Stimulated activated CD8-positive, alpha-beta memory T cell treated with anti-CD3 and anti-CD28 coated beads, Interleukin-7, amount 100 ng/mL, for 48 hours (primary cell): ENCODE data around the gene TNFAIP3.

Source experiments
- DNase-seq, 2 donors: peaks; one replicate each; pipeline ENCODE4 v3.0.0-alpha.2; 2020; ENCODE audit warnings: low read depth in 1 of 2; ENCODE audit errors: extremely low read depth in 1 of 2

Gene TNFAIP3

GRCh38 chr6:137896647-137897046, 29.6 kb downstream of the TNFAIP3 start:
- DNase-seq, result no peak

GRCh38 chr6:137900815-137901214, 33.8 kb downstream of the TNFAIP3 start:
- DNase-seq, result no peak

GRCh38 chr6:137901454-137901853, 34.4 kb downstream of the TNFAIP3 start:
- DNase-seq, result no peak

DNA sequence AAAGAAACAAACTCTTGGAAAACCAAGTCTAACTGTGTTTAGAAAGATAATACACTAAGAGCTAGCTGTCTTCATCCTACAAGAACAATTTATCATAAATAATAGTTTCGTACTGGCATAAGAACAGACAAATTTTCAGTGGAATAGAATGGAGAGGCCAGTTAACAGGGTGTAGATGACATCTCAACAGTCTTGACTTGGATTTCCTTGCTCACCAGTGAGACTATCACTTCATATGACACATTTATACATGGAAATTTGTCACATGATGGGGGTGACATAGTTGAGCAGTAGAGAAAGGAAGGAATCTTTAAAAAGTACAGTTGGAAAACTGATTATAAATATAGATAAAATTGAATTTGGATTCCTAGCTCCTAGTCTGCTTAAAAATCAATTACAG, 35.6 kb downstream of the TNFAIP3 start:
- DNase-seq, result no peak

- no peak for DNase-seq
Observed at GRCh38 chr6:137903274-137903932, 36.3 kb downstream of the TNFAIP3 start.

DNA sequence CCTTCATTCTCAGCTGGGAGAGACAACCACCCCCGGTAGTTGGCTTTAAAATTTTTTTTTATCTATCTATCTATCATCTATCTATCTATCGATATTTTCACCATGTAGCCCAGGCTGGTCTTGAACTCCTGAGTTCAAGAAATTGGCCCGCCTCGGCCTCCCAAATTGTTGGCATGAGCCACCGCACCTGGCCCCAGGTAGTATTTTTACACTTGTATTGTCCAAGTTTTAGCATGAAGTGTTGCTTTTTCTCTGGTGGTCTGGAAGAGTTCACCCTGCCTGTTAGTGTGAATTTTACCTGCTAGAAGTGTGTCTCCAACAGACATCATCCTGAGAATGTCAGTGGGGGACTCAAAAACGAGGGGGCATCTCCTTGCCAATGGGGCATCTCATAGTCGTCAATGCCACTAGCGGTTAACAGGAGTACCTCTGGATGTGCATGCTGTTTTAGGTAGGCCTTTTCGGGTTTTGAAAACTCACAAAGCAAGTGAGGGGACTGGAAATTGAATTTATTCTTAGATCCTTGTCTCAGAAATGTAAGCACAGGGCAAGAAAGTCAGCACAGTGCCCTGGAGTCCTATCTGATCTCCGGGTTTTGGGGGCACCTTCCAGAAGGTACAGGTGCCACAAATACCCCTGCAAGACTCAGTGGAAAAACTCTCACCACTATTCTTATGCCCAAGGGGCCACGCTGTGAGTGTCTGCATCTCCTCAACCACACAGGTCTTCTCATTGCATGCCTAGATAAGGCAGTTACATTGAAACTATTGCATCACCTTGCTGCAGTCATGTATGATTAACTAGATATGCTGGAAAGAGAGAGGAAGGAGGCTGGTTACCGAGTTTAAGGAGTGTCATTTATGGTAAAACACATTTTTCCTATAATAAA, 37.1 kb downstream of the TNFAIP3 start:
- DNase-seq, result peak in 1 of 2 donors; percentile 70

DNA sequence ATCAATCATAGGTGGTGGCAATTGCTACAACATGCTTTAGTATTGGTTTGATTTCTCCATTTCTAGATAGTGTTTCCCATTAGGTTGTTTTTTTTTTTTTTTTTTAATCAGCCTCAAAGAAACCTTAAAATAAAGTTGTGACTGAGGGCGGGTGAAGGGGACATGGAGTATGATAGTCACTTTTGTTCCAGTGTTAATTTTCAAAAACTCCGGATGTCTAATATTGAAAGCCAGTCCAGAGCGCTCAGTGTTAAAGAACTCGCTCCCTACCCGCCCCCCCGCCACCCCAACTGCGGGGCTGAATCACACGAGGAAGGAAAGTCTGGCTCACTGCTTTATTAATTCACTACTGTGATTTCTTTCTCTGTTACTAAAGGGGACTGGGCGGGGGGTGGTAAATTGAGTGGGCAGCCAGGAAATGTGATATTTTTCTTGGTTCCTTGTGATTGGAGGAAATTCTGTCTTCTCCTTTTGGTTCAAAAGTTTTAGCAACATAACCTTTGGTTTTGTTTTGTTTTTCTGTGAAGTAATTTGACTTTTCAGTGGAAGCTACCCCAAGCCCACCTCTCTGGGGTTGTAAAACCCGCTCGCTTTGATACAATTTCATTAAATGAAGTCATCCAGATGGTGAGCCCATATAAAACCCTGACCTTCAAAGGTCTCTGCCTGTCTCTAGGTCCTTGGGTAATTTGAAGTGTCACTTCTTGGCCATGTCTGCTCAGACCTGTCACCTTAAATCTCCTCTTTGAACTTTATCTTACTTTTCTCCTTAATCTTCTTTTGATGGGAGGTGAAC, 38.0 kb downstream of the TNFAIP3 start:
- peak; percentile 72 to 85 for DNase-seq

GRCh38 chr6:137906020-137906472, 39.0 kb downstream of the TNFAIP3 start:
- DNase-seq, result no peak

DNA sequence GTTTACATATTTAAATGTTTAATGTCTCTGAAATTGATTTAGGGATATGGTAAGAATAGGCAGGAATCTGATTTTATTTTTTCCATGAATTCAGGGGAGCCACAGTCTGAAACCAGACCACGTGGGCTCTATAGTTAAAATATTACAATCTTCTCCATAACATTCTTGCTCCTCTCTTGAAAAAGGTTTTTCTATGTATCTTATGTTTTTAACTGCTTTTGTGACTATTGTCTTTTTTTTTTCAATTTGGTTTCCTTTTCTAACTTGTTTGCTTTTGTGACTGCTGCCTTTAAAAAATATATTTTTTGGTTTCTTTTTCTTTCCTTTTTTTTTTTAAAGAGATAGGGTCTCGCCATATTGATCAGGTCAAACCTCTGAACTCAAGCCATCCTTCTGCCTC, 40.1 kb downstream of the TNFAIP3 start:
- DNase-seq, result no peak

DNA sequence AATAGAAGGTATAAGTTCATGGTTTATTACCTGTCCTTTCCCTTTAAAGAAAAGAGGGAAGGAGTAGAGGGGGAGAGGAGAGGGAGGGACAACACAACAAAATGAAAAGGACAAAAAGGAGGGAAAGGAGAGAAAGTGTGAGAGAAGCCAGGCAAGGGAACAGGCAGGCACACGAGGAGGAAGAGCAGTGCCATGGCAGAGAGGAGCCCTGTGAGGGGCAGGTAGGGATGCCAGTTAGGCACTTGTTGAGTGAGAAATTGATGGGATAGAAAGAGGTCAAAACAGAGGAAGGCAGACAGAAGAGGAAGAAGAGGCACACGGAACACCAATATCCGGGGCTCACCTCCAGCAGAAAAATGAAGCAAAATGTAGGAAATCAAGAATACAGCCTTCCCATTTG, 42.5 kb downstream of the TNFAIP3 start:
- no peak for DNase-seq

DNA sequence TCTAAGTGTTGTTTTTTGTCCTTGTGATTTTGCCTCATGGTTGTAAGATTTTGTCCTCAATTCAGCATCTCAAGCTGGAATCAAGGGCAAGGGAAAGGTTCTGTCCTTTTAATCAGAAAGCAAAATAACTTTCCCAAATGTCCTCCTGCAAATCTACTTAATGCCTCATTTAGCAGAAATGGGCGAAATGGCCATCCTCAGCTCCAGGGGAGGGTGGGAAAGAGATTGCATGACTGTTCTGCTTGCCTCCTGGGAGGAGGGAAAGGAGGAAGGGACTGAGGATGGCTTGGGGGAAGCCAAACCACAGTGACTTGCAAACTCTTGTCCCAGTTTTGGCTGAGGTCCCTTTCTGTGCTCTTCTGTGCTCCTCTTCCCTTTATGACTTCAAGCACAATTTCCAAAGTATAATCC, 43.4 kb downstream of the TNFAIP3 start:
- DNase-seq, result no peak

GRCh38 chr6:137910843-137911456, 43.9 kb downstream of the TNFAIP3 start:
- no peak for DNase-seq

DNA sequence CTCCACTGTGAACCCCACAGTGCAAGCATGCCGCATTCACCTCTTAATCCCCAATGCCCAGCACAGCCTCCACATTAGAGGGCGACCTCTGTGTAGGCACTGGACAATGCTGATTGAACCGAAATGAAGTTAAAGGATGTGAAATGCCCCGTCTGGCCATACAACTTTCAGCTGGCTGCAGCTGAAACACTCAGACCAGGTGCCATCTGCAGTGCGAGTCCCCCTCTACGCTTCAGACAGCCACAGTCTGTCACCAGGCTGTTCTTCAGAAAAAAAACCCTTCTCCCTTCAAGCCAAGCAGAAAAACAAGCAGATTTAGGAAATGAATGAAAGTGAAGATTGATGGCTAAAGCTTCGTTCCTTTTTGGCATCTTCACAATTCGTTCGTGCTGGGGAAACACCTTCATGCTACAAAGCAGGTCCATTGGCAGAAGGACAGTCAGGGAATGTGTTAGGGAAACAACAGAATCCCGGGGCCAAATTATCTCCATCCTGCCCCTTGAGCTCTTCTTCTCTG, 44.7 kb downstream of the TNFAIP3 start:
- no peak for DNase-seq

GRCh38 chr6:137912813-137913212, 45.8 kb downstream of the TNFAIP3 start:
- no peak for DNase-seq

- DNase-seq, result no peak
Observed at GRCh38 chr6:137913434-137913833, 46.4 kb downstream of the TNFAIP3 start.

- DNase-seq, result no peak
Observed at GRCh38 chr6:137913996-137914529, 47.0 kb downstream of the TNFAIP3 start.

- no peak for DNase-seq
Observed at GRCh38 chr6:137914530-137915193, 47.6 kb downstream of the TNFAIP3 start.

DNA sequence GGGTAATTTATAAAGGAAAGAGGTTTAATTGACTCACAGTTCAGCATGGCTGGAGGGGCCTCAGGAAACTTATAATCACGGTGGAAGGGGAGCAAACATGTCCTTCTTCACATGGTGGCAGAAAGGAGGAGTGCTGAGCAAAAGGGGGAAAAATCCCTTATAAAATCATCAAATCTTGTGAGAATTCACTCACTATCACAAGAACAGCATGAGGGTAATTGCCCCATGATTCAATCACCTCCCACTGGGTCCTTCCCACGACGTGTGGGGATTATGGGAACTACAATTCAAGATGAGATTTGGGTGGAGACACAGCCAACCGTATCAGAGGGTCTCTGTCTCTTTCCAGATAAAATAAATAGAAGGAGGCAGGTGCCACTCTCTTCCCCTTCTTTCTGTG, 48.7 kb downstream of the TNFAIP3 start:
- DNase-seq, result no peak

DNA sequence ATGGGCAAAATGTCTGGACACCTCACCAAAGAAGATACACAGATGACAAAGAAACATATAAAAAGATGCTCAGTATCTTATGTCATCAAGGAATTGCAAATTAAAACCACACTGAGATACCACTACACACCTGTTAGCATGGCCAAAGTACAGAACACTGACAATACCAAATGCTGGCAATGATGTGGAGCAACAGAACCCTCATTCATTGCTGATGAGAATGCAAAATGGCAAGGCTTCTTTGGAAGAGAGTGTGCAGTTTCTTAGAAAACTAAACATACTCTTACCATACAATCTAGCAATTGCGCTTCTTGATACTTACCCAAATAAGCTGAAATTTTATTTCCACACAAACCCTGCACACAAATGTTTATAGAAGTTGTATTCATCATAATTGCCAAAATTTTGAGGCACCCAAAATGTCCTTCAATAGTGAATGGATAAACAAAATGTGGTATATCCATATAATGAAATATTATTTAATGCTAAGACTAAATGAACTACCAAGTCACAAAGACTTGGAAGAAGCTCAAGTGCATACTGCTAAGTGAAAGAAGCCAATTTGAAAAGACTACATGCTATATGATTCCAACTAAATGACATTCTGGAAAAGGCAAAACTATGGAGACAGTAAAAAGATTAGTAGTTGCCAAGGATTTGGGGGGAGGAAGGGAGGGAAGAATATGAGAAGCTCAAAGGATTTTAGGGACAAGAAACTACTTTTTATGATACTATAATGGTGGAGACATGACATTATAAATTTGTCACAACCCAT, 50.7 kb downstream of the TNFAIP3 start:
- DNase-seq, result no peak
